Bronchial epithelial cell (primary cell): ENCODE measurements around the gene KPTN. TPM values are rescaled to one million over a fixed set of nuclear protein-coding genes. Genes with fewer than 3 reads are reported as not detected.

ENCODE experiments used
- DNase-seq: peaks from one replicate; pipeline ENCODE4 v3.0.0-alpha.2; 2010; ENCODE audit warnings: low read depth
- FAIRE-seq: peaks from 2 replicates; lab custom pipeline; 2011; peaks lifted over from hg19 to GRCh38; lab: Jason Lieb, UNC
- H3K27me3 ChIP-seq: 2 replicates; pipeline ENCODE4 v1.5.1; 2011; ENCODE audit warnings: low read length; ENCODE audit not compliant: control insufficient read depth, insufficient read depth
- H3K36me3 ChIP-seq: 2 replicates; pipeline ENCODE4 v1.5.1; 2011; ENCODE audit warnings: low read length; ENCODE audit not compliant: control insufficient read depth, insufficient read depth
- H3K4me3 ChIP-seq: 2 replicates; pipeline ENCODE4 v1.5.1; 2011; ENCODE audit warnings: mild to moderate bottlenecking, low read depth, low read length, control low read depth
- CTCF ChIP-seq: IDR thresholded peaks from 2 replicates; pipeline ENCODE4 v1.5.1; 2011; ENCODE audit warnings: mild to moderate bottlenecking, moderate library complexity, low read length, control low read depth, inconsistent platforms; ENCODE audit not compliant: insufficient read depth, severe bottlenecking
- total RNA-seq: library from RNA; depleted of rRNA; stranded (reverse); fragments of >200 nt; gene quantifications from 2 replicates; pipeline ENCODE4 v1.2.1, GENCODE V29; 2014

The KPTN gene
- total RNA-seq, 1 donor from 2014 or later: 2.1 TPM

- H3K4me3 ChIP-seq: no peak overlapping the region
- no peaks in the 10 kb centered on the region for H3K27me3 ChIP-seq
- no peak for DNase-seq
- TF ChIP-seq CTCF: no peak
- no peak for FAIRE-seq
- peaks cover 8% of the 10 kb centered on the region for H3K36me3 ChIP-seq
Measured at GRCh38 chr19:47507924-47508553, 24.0 kb upstream of the KPTN start.

- DNase-seq (no peak), FAIRE-seq (no peak)
- Histone ChIP-seq H3K36me3 (peaks cover 9% of the 10 kb centered on the region), H3K27me3 (no peaks in the 10 kb centered on the region), H3K4me3 (no peak overlapping the region)
- TF ChIP-seq CTCF: no peak
Measured at GRCh38 chr19:47507012-47507411, 23.0 kb upstream of the KPTN start.

GRCh38 chr19:47506459-47506858 lies 22.4 kb upstream of the KPTN start:
- no peak for FAIRE-seq
- peaks cover 11% of the 10 kb centered on the region for H3K36me3 ChIP-seq

GRCh38 chr19:47505506-47505905 lies 21.5 kb upstream of the KPTN start:
- peaks cover 15% of the 10 kb centered on the region for H3K36me3 ChIP-seq
- no peak for FAIRE-seq
- no peak for TF ChIP-seq CTCF
- no peaks in the 10 kb centered on the region for H3K27me3 ChIP-seq
- DNase-seq: no peak
- H3K4me3 ChIP-seq: no peak overlapping the region

More at GRCh38 chr19:47506459-47506858, 22.4 kb upstream of the KPTN start:
- no peak for TF ChIP-seq CTCF
- Histone ChIP-seq H3K4me3 (no peak overlapping the region), H3K27me3 (no peaks in the 10 kb centered on the region)
- DNase-seq: no peak

- Histone ChIP-seq H3K27me3 (no peaks in the 10 kb centered on the region), H3K4me3 (no peak overlapping the region), H3K36me3 (peaks cover 22% of the 10 kb centered on the region)
- FAIRE-seq (no peak), DNase-seq (no peak)
- TF ChIP-seq CTCF: no peak
Measured at GRCh38 chr19:47503826-47504150, 19.8 kb upstream of the KPTN start.
